K562 (cell line): Measurements from ENCODE around the gene TMEM217. TPM values are rescaled to one million over a fixed set of nuclear protein-coding genes. Genes with fewer than 3 reads are reported as not detected.

Experiments
- BCOR ChIP-seq: fragments of 450-650 bp; IDR thresholded peaks from 2 replicates; pipeline ENCODE4 v1.6.1; 2016
- C11orf30 ChIP-seq: fragments of 450-650 bp; IDR thresholded peaks from 2 replicates; pipeline ENCODE4 v1.6.1; 2016; ENCODE audit warnings: low read depth, mild to moderate bottlenecking
- CBFB ChIP-seq: sonication (generic); formaldehyde crosslinking; IDR thresholded peaks from 2 replicates; pipeline ENCODE4 v1.4.0; 2020; ENCODE audit warnings: mild to moderate bottlenecking, missing genetic modification reagents
- DDX20 ChIP-seq: fragments of 450-650 bp; IDR thresholded peaks from 2 replicates; pipeline ENCODE4 v1.6.1; 2016; ENCODE audit warnings: missing genetic modification characterization, low read depth, mild to moderate bottlenecking, missing compliant biosample characterization, moderate library complexity
- EHMT2 ChIP-seq: fragments of 450-650 bp; IDR thresholded peaks from 2 replicates; pipeline ENCODE4 v1.6.1; 2018; ENCODE audit warnings: antibody characterized with exemption
- ETV6 ChIP-seq, 3 experiments: fragments of 150-350 bp in 1 of 3; sonication (generic) in 1 of 3; formaldehyde crosslinking in 1 of 3; IDR thresholded peaks; 2 replicates each; pipeline versions ENCODE4 v1.6.1 to v1.8.0; 2014 to 2022; ENCODE audit warnings: borderline replicate concordance in 2 of 3, low read depth in 2 of 3, antibody characterized with exemption in 1 of 3, low read length in 1 of 3, mild to moderate bottlenecking in 1 of 3, missing genetic modification reagents in 1 of 3
- FOXO4 ChIP-seq: fragments of 450-650 bp; formaldehyde crosslinking; IDR thresholded peaks from 2 replicates; pipeline ENCODE4 v1.4.0; 2020; ENCODE audit warnings: mild to moderate bottlenecking, moderate library complexity
- FOXP4 ChIP-seq: sonication (generic); formaldehyde crosslinking; IDR thresholded peaks from 2 replicates; pipeline ENCODE4 v1.8.0; 2022; ENCODE audit warnings: mild to moderate bottlenecking, missing genetic modification reagents, borderline replicate concordance
- HNRNPUL1 ChIP-seq: fragments of 200-400 bp; formaldehyde crosslinking; IDR thresholded peaks from 2 replicates; pipeline ENCODE4 v1.6.1; 2017; ENCODE audit warnings: low read length
- JUNB ChIP-seq: fragments of 450-650 bp; formaldehyde crosslinking; conservative IDR thresholded peaks from 2 replicates; pipeline ENCODE4 v1.4.0; 2020; ENCODE audit warnings: mild to moderate bottlenecking
- MCM2 ChIP-seq: fragments of 450-650 bp; IDR thresholded peaks from 2 replicates; pipeline ENCODE4 v1.6.1; 2017; ENCODE audit warnings: low read depth, mild to moderate bottlenecking
- MCM3 ChIP-seq: fragments of 450-650 bp; IDR thresholded peaks from 2 replicates; pipeline ENCODE4 v1.6.1; 2016
- MEIS2 ChIP-seq: fragments of 450-650 bp; IDR thresholded peaks from 2 replicates; pipeline ENCODE4 v1.6.1; 2014; ENCODE audit warnings: mild to moderate bottlenecking; ENCODE audit not compliant: partially characterized antibody
- NCOA1 ChIP-seq: fragments of 450-650 bp; IDR thresholded peaks from 2 replicates; pipeline ENCODE4 v1.6.1; 2016; ENCODE audit warnings: low read depth
- NONO ChIP-seq, 2 experiments: fragments of 200-400 bp in 1 of 2; fragments of 450-650 bp in 1 of 2; formaldehyde crosslinking in 1 of 2; IDR thresholded peaks; 2 replicates each; pipeline ENCODE4 v1.6.1; 2017; ENCODE audit warnings: low read depth in 2 of 2, mild to moderate bottlenecking in 2 of 2, moderate library complexity in 2 of 2, low read length in 1 of 2
- SLC30A9 ChIP-seq: fragments of 250-450 bp; sonication (Bioruptor Pico); IDR thresholded peaks from 2 replicates; pipeline ENCODE4 v1.8.0; 2022; ENCODE audit warnings: mild to moderate bottlenecking, moderate library complexity
- TAL1 ChIP-seq: fragments of 450-650 bp; IDR thresholded peaks from 2 replicates; pipeline ENCODE4 v1.6.1; 2016; ENCODE audit warnings: mild to moderate bottlenecking
- TCF7 ChIP-seq: sonication (generic); IDR thresholded peaks from 2 replicates; pipeline ENCODE4 v1.6.1; 2016; ENCODE audit warnings: antibody characterized with exemption, borderline replicate concordance
- ZNF133 ChIP-seq: fragments of 250-450 bp; sonication (Bioruptor Pico); IDR thresholded peaks from 2 replicates; pipeline ENCODE4 v1.4.0; 2020; ENCODE audit warnings: mild to moderate bottlenecking
- ZNF165 ChIP-seq: fragments of 250-450 bp; sonication (Bioruptor Pico); IDR thresholded peaks from 2 replicates; pipeline ENCODE4 v1.4.0; 2020; ENCODE audit warnings: borderline replicate concordance
- ZNF431 ChIP-seq: sonication (generic); formaldehyde crosslinking; IDR thresholded peaks from 2 replicates; pipeline ENCODE4 v1.8.0; 2022; ENCODE audit warnings: mild to moderate bottlenecking, missing genetic modification reagents
- ZNF668 ChIP-seq: fragments of 250-450 bp; sonication (Bioruptor Pico); IDR thresholded peaks from 2 replicates; pipeline ENCODE4 v1.8.0; 2022; ENCODE audit warnings: mild to moderate bottlenecking, inconsistent platforms
- ZNF764 ChIP-seq: fragments of 250-450 bp; sonication (Bioruptor Pico); IDR thresholded peaks from 2 replicates; pipeline ENCODE4 v1.4.0; 2020; ENCODE audit warnings: low read depth, mild to moderate bottlenecking, moderate library complexity
- ZNF780A ChIP-seq: fragments of 250-450 bp; sonication (Bioruptor Pico); IDR thresholded peaks from 2 replicates; pipeline ENCODE4 v1.5.0; 2021; ENCODE audit warnings: mild to moderate bottlenecking
- polyA plus RNA-seq, 8 experiments: library from polyadenylated mRNA; depleted of rRNA in 4 of 8; stranded (reverse) in 5 of 8; unstranded in 3 of 8; fragments of >200 nt; fragmentation: Nextera tagmentation in 2 of 8; fragmentation: Illumina TruSeq in 1 of 8; extraction: Ambion mirVana in 2 of 8; extraction: Trizol in 1 of 8; gene quantifications; 2 replicates each; pipeline versions ENCODE4 v1.2.1 to v1.2.3, GENCODE V29; 2011 to 2014; ENCODE audit warnings: inconsistent platforms in 1 of 8, missing spikeins in 1 of 8
- total RNA-seq, 7 experiments: library from RNA; depleted of rRNA in 6 of 7; stranded (reverse); fragments of >200 nt in 6 of 7; fragmentation: Illumina TruSeq in 2 of 7; extraction: Trizol in 2 of 7; gene quantifications; 2 replicates each; pipeline versions ENCODE4 v1.2.1 to v1.2.3, GENCODE V29; 2011 to 2021; ENCODE audit warnings: low replicate concordance in 1 of 7
- TF ChIP-seq, protein P1 (sequence below): fragments of 450-650 bp; formaldehyde crosslinking; IDR thresholded peaks from 2 replicates; pipeline ENCODE4 v1.4.0; 2022; ENCODE audit warnings: missing genetic modification characterization

The TMEM217 gene
- total and polyA plus RNA-seq, 9 of the 15 experiments (the other 6 are each of a cell fraction or from before 2014, with no cell fraction given) = 1.3 to 8.0 (median 1.9) TPM

DNA sequence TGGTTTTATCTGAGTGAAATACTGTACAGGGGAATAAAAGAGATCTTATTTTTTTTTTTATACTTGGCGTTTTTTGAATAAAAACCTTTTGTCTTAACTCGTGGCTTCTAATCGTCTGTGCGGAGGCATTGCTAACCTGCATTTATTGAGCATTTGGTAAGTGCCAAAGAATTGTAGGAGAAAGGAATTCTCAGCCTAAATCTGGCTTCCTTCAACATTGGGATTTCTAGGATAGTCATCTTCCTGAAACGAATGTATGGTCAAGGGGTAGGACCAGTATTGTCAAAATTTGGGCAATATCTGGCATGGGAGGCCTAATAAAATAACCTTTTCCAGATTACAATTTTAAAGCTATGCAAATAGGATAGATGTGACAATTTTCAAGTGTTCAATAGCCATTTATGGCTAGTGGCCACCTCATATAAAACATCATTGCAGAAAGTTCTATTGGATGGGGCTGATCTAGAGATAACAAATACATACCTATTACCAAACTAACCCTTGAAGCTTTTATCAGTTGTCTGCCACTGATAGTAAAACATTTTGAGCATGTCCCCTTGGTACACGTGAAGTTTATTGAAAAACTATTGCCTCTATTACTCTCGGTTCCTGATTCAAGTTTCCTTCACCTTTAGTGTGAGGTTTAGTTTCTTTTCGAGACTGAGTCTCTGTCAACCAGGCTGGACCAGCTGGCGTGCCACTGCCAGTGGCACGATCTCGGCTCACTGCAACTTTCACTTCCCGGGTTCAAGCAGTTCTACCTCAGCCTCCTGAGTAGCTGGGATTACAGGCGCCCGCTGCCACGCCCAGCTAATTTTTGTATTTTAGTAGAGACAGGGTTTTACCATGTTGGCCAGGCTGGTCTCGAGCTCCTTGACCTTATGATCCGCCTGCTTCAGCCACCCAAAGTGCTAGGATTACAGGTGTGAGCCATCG, 82.3 kb downstream of the TMEM217 start (continued):
- TF ChIP-seq CBFB (no peak), MCM2 (no peak), JUNB (peak; percentile 57), EHMT2 (no peak), SLC30A9 (CRISPR knock-in tag) (no peak), TAL1 (no peak), TCF7 (no peak; the same call in 1 of the 2 replicates), ZNF133 (CRISPR knock-in tag) (peak; percentile 19; the same call in 1 of the 2 replicates), DDX20 (tag) (no peak), ZNF668 (CRISPR knock-in tag) (peak; percentile 85; the same call in 1 of the 2 replicates), ZNF764 (CRISPR knock-in tag) (peak; percentile 4; the same call in 1 of the 2 replicates), C11orf30 (no peak), MEIS2 (no peak), ZNF431 (CRISPR knock-in tag) (no peak), ZNF780A (peak; percentile 89), HNRNPUL1 (no peak; the same call in 1 of the 2 replicates), NCOA1 (no peak), BCOR (no peak), FOXP4 (CRISPR knock-in tag) (no peak), NONO (IDR thresholded peaks at IDR 0.05; ENCODE audit: low read depth in 2 of 2, low read length in 1 of 2) (no peak), MCM3 (no peak), ZNF165 (CRISPR knock-in tag) (no peak; the same call in 1 of the 2 replicates), ETV6 (IDR thresholded peaks at IDR 0.05; ENCODE audit: borderline replicate concordance in 1 of 2, low read depth in 2 of 2, low read length in 1 of 2) (no peak), ETV6 (CRISPR knock-in tag; IDR thresholded peaks at IDR 0.05; ENCODE audit: borderline replicate concordance) (no peak), FOXO4 (peak; percentile 67; the same call in 1 of the 2 replicates)
- TF ChIP-seq, protein P1, sequence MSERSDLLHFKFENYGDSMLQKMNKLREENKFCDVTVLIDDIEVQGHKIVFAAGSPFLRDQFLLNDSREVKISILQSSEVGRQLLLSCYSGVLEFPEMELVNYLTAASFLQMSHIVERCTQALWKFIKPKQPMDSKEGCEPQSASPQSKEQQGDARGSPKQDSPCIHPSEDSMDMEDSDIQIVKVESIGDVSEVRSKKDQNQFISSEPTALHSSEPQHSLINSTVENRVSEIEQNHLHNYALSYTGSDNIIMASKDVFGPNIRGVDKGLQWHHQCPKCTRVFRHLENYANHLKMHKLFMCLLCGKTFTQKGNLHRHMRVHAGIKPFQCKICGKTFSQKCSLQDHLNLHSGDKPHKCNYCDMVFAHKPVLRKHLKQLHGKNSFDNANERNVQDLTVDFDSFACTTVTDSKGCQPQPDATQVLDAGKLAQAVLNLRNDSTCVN = no peak; the same call in none of the 2 replicates
